Fibroblast of lung (primary cell): ENCODE measurements around the gene CSNK1D. TPM values are rescaled to one million over a fixed set of nuclear protein-coding genes. Genes with fewer than 3 reads are reported as not detected.

Experiments used
- DNase-seq, 2 donors: peaks; one replicate each; pipeline versions ENCODE4 v3.0.0 to v3.0.0-alpha.2; 2010; ENCODE audit warnings: low read depth in 2 of 2
- H2AFZ ChIP-seq: 2 replicates; pipeline ENCODE4 v1.5.1; 2012; ENCODE audit warnings: low read length, control low read depth, inconsistent platforms
- H3K27ac ChIP-seq: 2 replicates; pipeline ENCODE4 v1.5.1; 2011; ENCODE audit warnings: low read length, control low read depth; ENCODE audit not compliant: insufficient read depth
- H3K27me3 ChIP-seq: 2 replicates; pipeline ENCODE4 v1.5.1; 2011; ENCODE audit warnings: mild to moderate bottlenecking, low read length; ENCODE audit not compliant: control insufficient read depth, insufficient read depth
- H3K36me3 ChIP-seq: 2 replicates; pipeline ENCODE4 v1.5.1; 2011; ENCODE audit warnings: low read length; ENCODE audit not compliant: control insufficient read depth, insufficient read depth
- H3K4me1 ChIP-seq: 2 replicates; pipeline ENCODE4 v1.5.1; 2011; ENCODE audit warnings: low read length; ENCODE audit not compliant: control insufficient read depth, insufficient read depth; ENCODE audit errors: extremely low read depth
- H3K4me2 ChIP-seq: 2 replicates; pipeline ENCODE4 v1.5.1; 2011; ENCODE audit warnings: low read length, control low read depth; ENCODE audit not compliant: insufficient read depth; ENCODE audit errors: extremely low read depth
- H3K4me3 ChIP-seq, 4 experiments: fragments of 200-600 bp in 1 of 4; sonication (generic) in 1 of 4; replicated peaks in 1 of 4; 2 replicates each; pipeline ENCODE4 v1.5.1; 2011 to 2016; ENCODE audit warnings: low read length in 4 of 4, low read depth in 3 of 4, mild to moderate bottlenecking in 3 of 4, control low read depth in 2 of 4, inconsistent platforms in 1 of 4, mixed read lengths in 1 of 4; ENCODE audit not compliant: insufficient read depth in 1 of 4; ENCODE audit errors: control extremely low read depth in 1 of 4
- H3K79me2 ChIP-seq: 2 replicates; pipeline ENCODE4 v1.5.1; 2012; ENCODE audit warnings: mild to moderate bottlenecking, low read length, inconsistent platforms; ENCODE audit not compliant: control insufficient read depth, insufficient read depth
- H3K9ac ChIP-seq: 2 replicates; pipeline ENCODE4 v1.5.1; 2011; ENCODE audit warnings: mild to moderate bottlenecking, low read length, control low read depth; ENCODE audit not compliant: insufficient read depth
- H3K9me3 ChIP-seq: 2 replicates; pipeline ENCODE4 v1.5.1; 2012; ENCODE audit warnings: low read depth, low read length; ENCODE audit not compliant: control insufficient read depth, insufficient read depth
- H4K20me1 ChIP-seq: 2 replicates; pipeline ENCODE4 v1.5.1; 2011; ENCODE audit warnings: low read length; ENCODE audit not compliant: control insufficient read depth, insufficient read depth; ENCODE audit errors: extremely low read depth
- CTCF ChIP-seq, 2 donors: IDR thresholded peaks in 1 of 2; conservative IDR thresholded peaks in 1 of 2; 1 replicate in 1 of 2; 2 replicates in 1 of 2; pipeline ENCODE4 v1.5.1; 2011 to 2012; ENCODE audit warnings: low read length in 2 of 2, control low read depth in 1 of 2, inconsistent platforms in 1 of 2, low read depth in 1 of 2, mild to moderate bottlenecking in 1 of 2
- EZH2 ChIP-seq: IDR thresholded peaks from 2 replicates; pipeline ENCODE4 v1.5.1; 2012; ENCODE audit warnings: low read length, control low read depth, mild to moderate bottlenecking; ENCODE audit errors: missing control alignments
- polyA plus RNA-seq, 2 donors: library from polyadenylated mRNA; depleted of rRNA in 1 of 2; stranded (reverse) in 1 of 2; unstranded in 1 of 2; fragments of >200 nt; gene quantifications; 2 replicates each; pipeline ENCODE4 v1.2.1, GENCODE V29; 2011 to 2012; ENCODE audit warnings: missing spikeins in 1 of 2
- total RNA-seq: library from RNA; depleted of rRNA; stranded (reverse); fragments of >200 nt; gene quantifications from 2 replicates; pipeline ENCODE4 v1.2.1, GENCODE V29; 2014

The CSNK1D gene
- total and polyA plus RNA-seq, 2 donors (not counting 1 experiment from before 2014, with no cell fraction given) = 64.9 to 112 TPM

GRCh38 chr17:82278308-82278707 lies 4.8 kb upstream of the CSNK1D start:
- Histone ChIP-seq H3K79me2 (no peaks in the 10 kb centered on the region), H3K4me2 (no peak overlapping the region), H3K27me3 (no peaks in the 10 kb centered on the region), H2AFZ (no peak overlapping the region), H3K4me1 (peaks cover 5% of the 10 kb centered on the region), H3K36me3 (no peaks in the 10 kb centered on the region), H4K20me1 (no peaks in the 10 kb centered on the region), H3K4me3 (no peak overlapping the region), H3K27ac (no peak overlapping the region), H3K9me3 (no peaks in the 10 kb centered on the region), H3K9ac (no peak overlapping the region)
- DNase-seq = no peak
- TF ChIP-seq EZH2 (no peak), CTCF (conservative IDR thresholded peaks at IDR 0.05 in 1 of 2, IDR thresholded peaks at IDR 0.05 in 1 of 2; ENCODE audit: low read depth in 1 of 2, low read length in 2 of 2) (no peak)

GRCh38 chr17:82277851-82278250 lies 4.4 kb upstream of the CSNK1D start:
- no peak overlapping the region for H3K4me2 ChIP-seq
- H3K4me3 ChIP-seq = no peak overlapping the region
- H3K36me3 ChIP-seq = no peaks in the 10 kb centered on the region
- H3K79me2 ChIP-seq = peaks cover 3% of the 10 kb centered on the region
- H4K20me1 ChIP-seq = no peaks in the 10 kb centered on the region
- H3K27me3 ChIP-seq = no peaks in the 10 kb centered on the region
- no peak overlapping the region for H2AFZ ChIP-seq
- no peak overlapping the region for H3K27ac ChIP-seq
- no peak for DNase-seq
- no peak overlapping the region for H3K9ac ChIP-seq
- no peaks in the 10 kb centered on the region for H3K9me3 ChIP-seq
- TF ChIP-seq CTCF (conservative IDR thresholded peaks at IDR 0.05 in 1 of 2, IDR thresholded peaks at IDR 0.05 in 1 of 2; ENCODE audit: low read depth in 1 of 2, low read length in 2 of 2) (no peak), EZH2 (no peak)
- peaks cover under 1% of the 10 kb centered on the region for H3K4me1 ChIP-seq

- Histone ChIP-seq H2AFZ (no peak overlapping the region), H3K79me2 (peaks cover 12% of the 10 kb centered on the region), H3K4me3 (no peak overlapping the region), H3K4me2 (no peak overlapping the region), H3K27me3 (no peaks in the 10 kb centered on the region), H3K4me1 (no peaks in the 10 kb centered on the region), H4K20me1 (no peaks in the 10 kb centered on the region), H3K27ac (no peak overlapping the region), H3K9me3 (no peaks in the 10 kb centered on the region), H3K36me3 (no peaks in the 10 kb centered on the region), H3K9ac (no peak overlapping the region)
- no peak for DNase-seq
- TF ChIP-seq CTCF (conservative IDR thresholded peaks at IDR 0.05 in 1 of 2, IDR thresholded peaks at IDR 0.05 in 1 of 2; ENCODE audit: low read depth in 1 of 2, low read length in 2 of 2) = no peak
- TF ChIP-seq EZH2 = no peak
These were observed 3.4 kb upstream of the CSNK1D start for GRCh38 chr17:82276938-82277337.
